Stimulated activated CD8-positive, alpha-beta memory T cell treated with anti-CD3 and anti-CD28 coated beads, Interleukin-15, amount 100 ng/mL, for 4 hours (primary cell): ENCODE data around the gene FAM83E.

Source experiments
- DNase-seq, 2 donors: peaks; one replicate each; pipeline ENCODE4 v3.0.0-alpha.2; 2020; ENCODE audit warnings: low read depth in 2 of 2

The FAM83E gene

GRCh38 chr19:48628486-48629296 lies 13.8 kb upstream of the FAM83E start:
- DNase-seq = no peak

- DNase-seq = no peak
Observed at GRCh38 chr19:48627865-48628314, 13.0 kb upstream of the FAM83E start.

- no peak for DNase-seq
Observed at GRCh38 chr19:48627201-48627864, 12.5 kb upstream of the FAM83E start.

- no peak for DNase-seq
Observed at GRCh38 chr19:48625891-48626327, 11.0 kb upstream of the FAM83E start.

- no peak for DNase-seq
Observed at GRCh38 chr19:48624791-48625723, 10.2 kb upstream of the FAM83E start.

- peak; percentile 90 to 94 for DNase-seq
Observed at GRCh38 chr19:48624067-48624594, 9.3 kb upstream of the FAM83E start.

GRCh38 chr19:48623556-48624066 lies 8.7 kb upstream of the FAM83E start:
- no peak for DNase-seq

- no peak for DNase-seq
Observed at GRCh38 chr19:48619692-48620585, 5.1 kb upstream of the FAM83E start.

GRCh38 chr19:48618916-48619691 lies 4.2 kb upstream of the FAM83E start, which contains the start of the genes RPL18 and SPHK2:
RPL18 (minus strand) TSS chr19:48619178; CDS start chr19:48619143, 35 bp downstream.
SPHK2 (plus strand) TSS chr19:48619506; CDS start chr19:48620515, 1,009 bp downstream.
- peak; percentile 90 to 91 for DNase-seq

GRCh38 chr19:48618278-48618915 lies 3.5 kb upstream of the FAM83E start:
- no peak for DNase-seq

- no peak for DNase-seq
Observed at GRCh38 chr19:48617146-48617937, 2.5 kb upstream of the FAM83E start.

- DNase-seq = no peak
Observed at GRCh38 chr19:48616491-48617056, 1.7 kb upstream of the FAM83E start.

GRCh38 chr19:48616041-48616436 lies 1.2 kb upstream of the FAM83E start:
- DNase-seq = no peak

GRCh38 chr19:48615231-48616040 lies 560 bp upstream of the FAM83E start:
- DNase-seq = no peak

- no peak for DNase-seq
Observed at GRCh38 chr19:48613852-48614435, 932 bp downstream of the FAM83E start.

GRCh38 chr19:48613024-48613851 lies 1.6 kb downstream of the FAM83E start:
- DNase-seq = no peak
